Smooth muscle cell of trachea (primary cell): ENCODE data around the gene HAL. TPM values are rescaled to one million over a fixed set of nuclear protein-coding genes. Genes with fewer than 3 reads are reported as not detected.

Experiments
- total RNA-seq: library from RNA; depleted of rRNA; stranded (reverse); fragments of >200 nt; gene quantifications from 2 replicates; pipeline ENCODE4 v1.2.1, GENCODE V29; 2014

Gene HAL, protein sequence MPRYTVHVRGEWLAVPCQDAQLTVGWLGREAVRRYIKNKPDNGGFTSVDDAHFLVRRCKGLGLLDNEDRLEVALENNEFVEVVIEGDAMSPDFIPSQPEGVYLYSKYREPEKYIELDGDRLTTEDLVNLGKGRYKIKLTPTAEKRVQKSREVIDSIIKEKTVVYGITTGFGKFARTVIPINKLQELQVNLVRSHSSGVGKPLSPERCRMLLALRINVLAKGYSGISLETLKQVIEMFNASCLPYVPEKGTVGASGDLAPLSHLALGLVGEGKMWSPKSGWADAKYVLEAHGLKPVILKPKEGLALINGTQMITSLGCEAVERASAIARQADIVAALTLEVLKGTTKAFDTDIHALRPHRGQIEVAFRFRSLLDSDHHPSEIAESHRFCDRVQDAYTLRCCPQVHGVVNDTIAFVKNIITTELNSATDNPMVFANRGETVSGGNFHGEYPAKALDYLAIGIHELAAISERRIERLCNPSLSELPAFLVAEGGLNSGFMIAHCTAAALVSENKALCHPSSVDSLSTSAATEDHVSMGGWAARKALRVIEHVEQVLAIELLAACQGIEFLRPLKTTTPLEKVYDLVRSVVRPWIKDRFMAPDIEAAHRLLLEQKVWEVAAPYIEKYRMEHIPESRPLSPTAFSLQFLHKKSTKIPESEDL
- total RNA-seq, result under 0.01 TPM in 2 replicates

GRCh38 chr12:95996034-95996658 is at the start of gene HAL:
Gene HAL, minus strand, starts transcription at chr12:95996344. Its CDS starts 434 bp downstream, at chr12:95995910.

DNA sequence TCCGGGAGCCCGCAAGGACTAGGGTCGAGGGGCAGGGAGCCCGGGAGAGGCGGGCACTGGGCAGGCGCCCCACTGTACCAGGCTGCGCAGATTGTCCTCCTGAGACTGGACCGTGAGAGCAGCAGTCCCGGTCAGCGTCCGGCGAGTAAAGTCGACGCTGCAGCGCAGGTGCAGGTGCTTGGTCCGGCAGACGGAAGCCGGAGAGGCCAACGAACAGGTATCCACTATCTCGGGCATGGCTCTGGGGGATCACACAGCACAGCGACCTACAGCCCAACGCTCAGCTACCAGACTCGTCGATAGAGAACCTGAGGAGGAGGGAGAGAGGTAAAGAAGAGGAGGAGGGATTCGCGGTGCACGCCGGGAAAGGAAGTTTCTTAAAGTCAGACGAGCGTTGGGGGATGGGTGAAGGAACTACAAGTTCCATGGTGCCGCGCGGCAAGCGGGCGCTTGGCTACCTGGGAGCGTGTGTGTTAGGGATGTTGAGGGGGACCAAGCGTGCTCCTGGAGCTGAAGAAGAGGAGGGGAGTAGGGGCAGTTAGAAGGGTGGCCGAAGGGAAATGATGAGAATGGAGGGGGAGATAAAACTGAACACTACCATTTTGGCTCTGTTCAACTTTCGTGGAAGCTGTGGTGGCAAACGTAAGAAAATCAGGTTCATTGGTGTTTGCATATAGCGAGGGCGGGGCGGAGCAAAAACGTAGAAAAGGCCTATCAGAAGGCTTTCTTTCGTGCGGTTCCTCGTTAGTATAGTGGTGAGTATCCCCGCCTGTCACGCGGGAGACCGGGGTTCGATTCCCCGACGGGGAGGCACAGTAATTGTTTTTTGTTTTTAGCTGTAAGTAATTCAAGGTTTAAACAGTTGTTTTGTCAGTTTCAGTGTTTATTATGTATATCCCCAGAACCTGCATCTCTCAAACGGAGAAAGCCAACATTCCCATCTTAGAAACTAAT is 39.4 kb upstream of the HAL start, which contains the start of gene LTA4H:
TSS of gene LTA4H (minus strand) at position 305 of the 954 bp plus-strand sequence. CDS start at position 237, 68 bp downstream.

DNA sequence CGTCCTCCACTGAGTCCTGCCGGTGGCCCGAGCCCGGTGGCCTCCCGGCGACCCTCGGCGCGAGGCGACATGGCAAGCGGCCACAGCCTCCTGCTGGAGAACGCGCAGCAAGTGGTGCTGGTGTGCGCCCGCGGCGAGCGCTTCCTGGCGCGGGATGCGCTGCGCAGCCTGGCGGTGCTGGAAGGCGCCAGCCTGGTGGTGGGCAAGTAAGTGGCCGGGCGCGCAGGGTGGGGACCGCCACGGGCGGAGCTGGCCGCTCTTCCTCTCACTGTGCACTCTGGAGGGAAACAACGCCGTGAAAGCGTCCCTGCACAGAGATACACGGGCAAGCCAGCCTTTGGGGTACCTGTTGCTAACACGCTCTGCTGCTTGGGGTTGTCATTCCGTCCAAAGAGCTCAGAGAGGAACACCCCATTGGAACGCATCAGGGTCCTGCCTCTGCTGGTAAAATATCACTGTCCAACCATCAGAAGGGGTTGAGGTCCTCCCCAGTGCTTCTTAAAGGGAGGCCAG is 52.8 kb downstream of the HAL start, which contains the start of gene AMDHD1:
TSS of gene AMDHD1 (plus strand) at position 2 of the 513 bp plus-strand sequence. CDS start at position 70, 68 bp downstream.

GRCh38 chr12:95942524-95943329 is 53.4 kb downstream of the HAL start, which contains the start of gene CCDC38:
Gene CCDC38, minus strand, starts transcription at chr12:95942614. Its CDS starts 6,105 bp downstream, at chr12:95936509.

Other genes starting within 250 kb of the HAL start
- 11.1 and 60.5 TPM in 2 replicates for gene NTN4, start 205.6 kb downstream of the HAL start, total RNA-seq
- gene SNRPF, start 137.4 kb downstream of the HAL start, total RNA-seq, result 6.6 and 15.9 TPM in 2 replicates
- not detected in 2 replicates for gene CCDC38, start 53.7 kb downstream of the HAL start, total RNA-seq
- gene AMDHD1, start 53.0 kb downstream of the HAL start, total RNA-seq, result 0.29 and 0.33 TPM in 2 replicates
- gene LTA4H, start 39.2 kb upstream of the HAL start, total RNA-seq, result 103 and 110 TPM in 2 replicates
- gene ELK3, start 198.0 kb upstream of the HAL start, total RNA-seq, result 18.2 and 26.9 TPM in 2 replicates